ENCODE measurements around the gene TREML1.

Gene TREML1

DNA sequence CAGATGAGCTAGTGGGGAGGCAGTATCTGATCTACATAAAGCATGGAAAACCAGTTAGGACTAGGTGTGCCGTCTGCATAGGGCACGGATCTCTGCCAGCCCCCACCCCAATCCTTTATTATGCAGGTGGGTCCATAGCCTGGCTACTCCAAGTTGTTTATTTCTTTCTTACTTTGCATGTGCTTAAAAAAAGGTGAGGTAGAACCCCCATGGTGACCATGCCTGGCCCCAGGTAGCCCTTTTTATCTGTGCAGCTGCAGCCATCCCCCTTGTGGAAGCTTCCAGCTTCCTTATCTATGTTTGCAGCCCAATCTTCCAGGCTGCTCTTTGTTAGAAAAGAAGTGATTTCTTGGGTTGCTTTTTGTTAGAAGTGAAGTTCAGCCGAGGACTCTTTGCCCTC lies 17.8 kb upstream of the TREML1 start:
- DNase-seq (ENCODE audit: low spot score) = no peak
- in situ Hi-C loops (cut with MboI; ENCODE audit: low sequenced_read_pairs, unreplicated experiment) = no loop called here
- TF ChIP-seq, protein P1, sequence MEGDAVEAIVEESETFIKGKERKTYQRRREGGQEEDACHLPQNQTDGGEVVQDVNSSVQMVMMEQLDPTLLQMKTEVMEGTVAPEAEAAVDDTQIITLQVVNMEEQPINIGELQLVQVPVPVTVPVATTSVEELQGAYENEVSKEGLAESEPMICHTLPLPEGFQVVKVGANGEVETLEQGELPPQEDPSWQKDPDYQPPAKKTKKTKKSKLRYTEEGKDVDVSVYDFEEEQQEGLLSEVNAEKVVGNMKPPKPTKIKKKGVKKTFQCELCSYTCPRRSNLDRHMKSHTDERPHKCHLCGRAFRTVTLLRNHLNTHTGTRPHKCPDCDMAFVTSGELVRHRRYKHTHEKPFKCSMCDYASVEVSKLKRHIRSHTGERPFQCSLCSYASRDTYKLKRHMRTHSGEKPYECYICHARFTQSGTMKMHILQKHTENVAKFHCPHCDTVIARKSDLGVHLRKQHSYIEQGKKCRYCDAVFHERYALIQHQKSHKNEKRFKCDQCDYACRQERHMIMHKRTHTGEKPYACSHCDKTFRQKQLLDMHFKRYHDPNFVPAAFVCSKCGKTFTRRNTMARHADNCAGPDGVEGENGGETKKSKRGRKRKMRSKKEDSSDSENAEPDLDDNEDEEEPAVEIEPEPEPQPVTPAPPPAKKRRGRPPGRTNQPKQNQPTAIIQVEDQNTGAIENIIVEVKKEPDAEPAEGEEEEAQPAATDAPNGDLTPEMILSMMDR (IDR thresholded peaks at IDR 0.05; ENCODE audit: borderline replicate concordance, control extremely low read depth, extremely low read depth, insufficient read depth, missing control alignments) = no peak

DNA sequence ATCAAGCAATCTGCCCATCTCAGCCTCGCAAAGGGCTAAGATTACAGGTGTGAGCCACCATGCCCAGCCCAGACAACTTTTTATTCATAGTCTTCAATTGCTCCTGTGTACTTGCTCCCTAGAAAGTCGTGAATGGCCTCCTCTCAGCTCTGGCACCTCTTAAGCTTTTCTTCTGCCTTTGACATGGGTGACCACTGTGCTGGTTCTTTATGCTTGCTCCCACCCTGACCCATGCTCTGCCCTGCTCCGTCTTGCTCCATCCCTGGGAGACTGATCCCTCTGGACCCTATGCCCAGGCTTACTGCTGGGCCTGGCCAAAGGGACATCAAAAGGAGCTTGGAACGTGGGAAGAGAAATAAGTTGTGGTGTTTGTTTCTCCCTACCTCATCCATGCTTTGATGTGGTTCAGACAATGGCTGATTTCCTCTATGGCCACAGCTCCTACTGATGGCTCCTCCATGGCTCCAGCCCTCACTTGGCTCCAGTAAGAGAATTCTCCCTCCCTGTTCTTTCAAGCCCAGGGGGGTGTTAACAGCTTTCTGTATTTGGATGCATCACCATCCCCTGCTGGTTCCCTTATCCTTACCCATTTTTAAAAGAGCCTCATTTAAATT lies 16.5 kb upstream of the TREML1 start:
- in situ Hi-C loops (cut with MboI; ENCODE audit: low sequenced_read_pairs, unreplicated experiment) = no loop called here
- TF ChIP-seq, protein P1 (IDR thresholded peaks at IDR 0.05; ENCODE audit: borderline replicate concordance, control extremely low read depth, extremely low read depth, insufficient read depth, missing control alignments) = no peak
- DNase-seq (ENCODE audit: low spot score) = no peak

GRCh38 chr6:41167173-41167963 lies 13.2 kb upstream of the TREML1 start:
- DNase-seq (ENCODE audit: low spot score) = no peak
- TF ChIP-seq, protein P1 (IDR thresholded peaks at IDR 0.05; ENCODE audit: borderline replicate concordance, control extremely low read depth, extremely low read depth, insufficient read depth, missing control alignments) = no peak
- in situ Hi-C loops (cut with MboI; ENCODE audit: low sequenced_read_pairs, unreplicated experiment) = no loop called here

GRCh38 chr6:41164551-41165120 lies 10.5 kb upstream of the TREML1 start:
- TF ChIP-seq, protein P1 (IDR thresholded peaks at IDR 0.05; ENCODE audit: borderline replicate concordance, control extremely low read depth, extremely low read depth, insufficient read depth, missing control alignments) = no peak
- no peak for DNase-seq (ENCODE audit: low spot score)
- in situ Hi-C loops (cut with MboI; ENCODE audit: low sequenced_read_pairs, unreplicated experiment) = no loop called here

GRCh38 chr6:41163419-41163717 lies 9.2 kb upstream of the TREML1 start:
- TF ChIP-seq, protein P1 (IDR thresholded peaks at IDR 0.05; ENCODE audit: borderline replicate concordance, control extremely low read depth, extremely low read depth, insufficient read depth, missing control alignments) = no peak
- in situ Hi-C loops (cut with MboI; ENCODE audit: low sequenced_read_pairs, unreplicated experiment) = no loop called here
- no peak for DNase-seq (ENCODE audit: low spot score)

- DNase-seq (ENCODE audit: low spot score) = no peak
- TF ChIP-seq, protein P1 (IDR thresholded peaks at IDR 0.05; ENCODE audit: borderline replicate concordance, control extremely low read depth, extremely low read depth, insufficient read depth, missing control alignments) = no peak
- in situ Hi-C loops (cut with MboI; ENCODE audit: low sequenced_read_pairs, unreplicated experiment) = no loop called here
Measured at GRCh38 chr6:41162687-41163418, 8.7 kb upstream of the TREML1 start, which contains the start of gene TREM2. TREM2 (minus strand) TSS chr6:41163116; CDS start chr6:41163082, 34 bp downstream.
